Neural progenitor cell (in vitro differentiated cells): ENCODE data around the gene TMEM183A.

Experiments
- EZH2 ChIP-seq: fragments of 200-600 bp; sonication (generic); IDR thresholded peaks from 2 replicates; pipeline ENCODE4 v1.6.1; 2017; ENCODE audit warnings: antibody characterized with exemption, mild to moderate bottlenecking, moderate library complexity
- TF ChIP-seq, protein P1 (sequence below): fragments of 200-600 bp; sonication (generic); IDR thresholded peaks from 2 replicates; pipeline ENCODE4 v1.5.1; 2017; ENCODE audit warnings: antibody characterized with exemption, mild to moderate bottlenecking

DNA sequence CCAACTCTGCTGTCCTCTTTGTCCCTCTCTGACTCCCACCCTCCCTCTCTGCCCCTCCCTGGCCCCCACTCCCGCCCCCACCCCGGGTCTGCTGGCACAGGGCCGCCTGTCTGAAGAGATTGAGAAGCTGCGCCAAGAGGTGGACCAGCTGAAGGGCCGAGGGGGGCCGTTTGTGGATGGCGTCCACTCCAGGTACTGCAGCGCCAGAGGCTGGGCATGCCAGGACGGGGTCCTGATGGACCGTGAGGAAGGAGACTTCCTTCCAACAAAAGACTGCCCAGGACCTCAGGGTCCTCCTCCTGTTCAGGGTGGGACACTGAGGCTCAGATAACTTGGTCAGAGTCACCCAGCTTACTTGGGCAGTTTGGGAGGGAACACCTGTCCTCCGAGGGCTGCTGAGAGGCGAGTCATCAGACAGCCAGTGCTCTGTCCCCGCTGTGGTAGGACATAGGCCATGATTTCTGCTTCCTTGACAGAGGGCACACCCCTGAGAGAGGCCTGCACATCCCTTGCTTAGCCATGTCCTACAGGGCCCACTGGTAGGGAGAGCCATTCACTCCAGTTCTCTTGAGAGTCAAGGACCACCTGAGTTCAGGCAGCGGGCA, 42.5 kb downstream of the TMEM183A start:
- TF ChIP-seq, protein P1, sequence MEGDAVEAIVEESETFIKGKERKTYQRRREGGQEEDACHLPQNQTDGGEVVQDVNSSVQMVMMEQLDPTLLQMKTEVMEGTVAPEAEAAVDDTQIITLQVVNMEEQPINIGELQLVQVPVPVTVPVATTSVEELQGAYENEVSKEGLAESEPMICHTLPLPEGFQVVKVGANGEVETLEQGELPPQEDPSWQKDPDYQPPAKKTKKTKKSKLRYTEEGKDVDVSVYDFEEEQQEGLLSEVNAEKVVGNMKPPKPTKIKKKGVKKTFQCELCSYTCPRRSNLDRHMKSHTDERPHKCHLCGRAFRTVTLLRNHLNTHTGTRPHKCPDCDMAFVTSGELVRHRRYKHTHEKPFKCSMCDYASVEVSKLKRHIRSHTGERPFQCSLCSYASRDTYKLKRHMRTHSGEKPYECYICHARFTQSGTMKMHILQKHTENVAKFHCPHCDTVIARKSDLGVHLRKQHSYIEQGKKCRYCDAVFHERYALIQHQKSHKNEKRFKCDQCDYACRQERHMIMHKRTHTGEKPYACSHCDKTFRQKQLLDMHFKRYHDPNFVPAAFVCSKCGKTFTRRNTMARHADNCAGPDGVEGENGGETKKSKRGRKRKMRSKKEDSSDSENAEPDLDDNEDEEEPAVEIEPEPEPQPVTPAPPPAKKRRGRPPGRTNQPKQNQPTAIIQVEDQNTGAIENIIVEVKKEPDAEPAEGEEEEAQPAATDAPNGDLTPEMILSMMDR, result no peak
- TF ChIP-seq EZH2, result no peak
